ENCODE measurements around the gene ELOVL2.

GRCh38 chr6:10951675-10952282 lies 92.3 kb downstream of the ELOVL2 start:
- peak in 1 of 3 experiments; percentile 35 for TF ChIP-seq CTCF (IDR thresholded peaks at IDR 0.05)
- no peak for TF ChIP-seq POLR2A (IDR thresholded peaks at IDR 0.05)
- TF ChIP-seq POLR2AphosphoS5 (IDR thresholded peaks at IDR 0.05; ENCODE audit: insufficient read depth in 1 of 2, low read depth in 1 of 2): no peak

Data from vagina (tissue), 2 donors.